GM21526 (cell line): ENCODE results near the gene STX3.
A peak's percentile ranks its signal among the peaks of the same experiment; 100 is the strongest.
"Not testable (repeated sequence)": the region's sequence is repeated elsewhere in the genome, so short reads cannot be mapped to it uniquely, and the experiment has no call there.

ENCODE experiments used
- ATAC-seq: cut with Tn5 transposase; IDR thresholded peaks from one replicate; pipeline ENCODE4 v1.9.1; 2021; ENCODE audit warnings: moderate library complexity; ENCODE audit not compliant: unreplicated experiment, low FRiP score

STX3 gene

GRCh38 chr11:59829358-59829757 is 74.2 kb downstream of the STX3 start:
- ATAC-seq: no peak

- ATAC-seq: no peak
These were observed 78.4 kb downstream of the STX3 start for GRCh38 chr11:59833602-59834001.

GRCh38 chr11:59839615-59840014 is 84.4 kb downstream of the STX3 start:
- ATAC-seq: no peak

- peak; percentile 66 for ATAC-seq
These were observed 86.3 kb downstream of the STX3 start for GRCh38 chr11:59841514-59841913.

- no peak for ATAC-seq
These were observed 87.1 kb downstream of the STX3 start for GRCh38 chr11:59842316-59842715.

GRCh38 chr11:59845399-59845798 is 90.2 kb downstream of the STX3 start, which contains the start of gene CBLIF:
Gene CBLIF, minus strand, starts transcription at chr11:59845499. Its CDS starts 46 bp downstream, at chr11:59845453.
- ATAC-seq: no peak

GRCh38 chr11:59846556-59846955 is 91.4 kb downstream of the STX3 start:
- no peak for ATAC-seq

- ATAC-seq: no peak
These were observed 92.5 kb downstream of the STX3 start for GRCh38 chr11:59847626-59848025.

- ATAC-seq: not testable (repeated sequence)
These were observed 93.3 kb downstream of the STX3 start for GRCh38 chr11:59848439-59848838.

- no peak for ATAC-seq
These were observed 94.0 kb downstream of the STX3 start for GRCh38 chr11:59849129-59849528.

- not testable (repeated sequence) for ATAC-seq
These were observed 94.4 kb downstream of the STX3 start for GRCh38 chr11:59849551-59849950.

- ATAC-seq: not testable (repeated sequence)
These were observed 96.2 kb downstream of the STX3 start for GRCh38 chr11:59851416-59851815.

GRCh38 chr11:59854871-59855270 is 99.7 kb downstream of the STX3 start:
- ATAC-seq: no peak
